HEK293 (cell line): Measurements from ENCODE around the gene TIAL1.

Experiments used
- CTCF ChIA-PET: fragments of 350-600 bp; formaldehyde crosslinking; extraction: SDS; loops from one replicate; lab custom pipeline; 2021; ENCODE audit warnings: antibody characterized with exemption; lab: Yijun Ruan, JAX
- POLR2A ChIA-PET: fragments of 300-600 bp; formaldehyde crosslinking; extraction: SDS; loops from one replicate; lab custom pipeline; 2020; ENCODE audit warnings: antibody characterized with exemption, inconsistent platforms; lab: Yijun Ruan, JAX
- H3K27ac ChIP-seq: fragments of 200-500 bp; sonication (Bioruptor generic); 2 replicates; pipeline ENCODE4 v1.5.1; 2014; ENCODE audit warnings: low read depth, low read length, control low read depth, inconsistent platforms; ENCODE audit errors: extremely low read depth
- H3K36me3 ChIP-seq, 2 experiments: fragments of 200-500 bp in 1 of 2; sonication (Bioruptor generic) in 1 of 2; 1 replicate in 1 of 2; 2 replicates in 1 of 2; pipeline ENCODE4 v1.5.1; 2014 to 2017; ENCODE audit warnings: inconsistent platforms in 2 of 2, low read length in 2 of 2; ENCODE audit not compliant: control insufficient read depth in 2 of 2, insufficient read depth in 1 of 2
- H3K4me1 ChIP-seq: fragments of 200-500 bp; sonication (Bioruptor generic); 2 replicates; pipeline ENCODE4 v1.5.1; 2014; ENCODE audit warnings: mild to moderate bottlenecking, low read length, inconsistent platforms; ENCODE audit not compliant: control insufficient read depth, insufficient read depth
- H3K4me3 ChIP-seq: 2 replicates; pipeline ENCODE4 v1.5.1; 2011; ENCODE audit warnings: low read depth, mild to moderate bottlenecking, control low read depth, low read length, moderate library complexity
- H3K9me3 ChIP-seq: fragments of 200-500 bp; sonication (Bioruptor generic); 2 replicates; pipeline ENCODE4 v1.5.1; 2014; ENCODE audit warnings: low read depth, low read length, inconsistent platforms; ENCODE audit not compliant: control insufficient read depth, insufficient read depth
- ATF2 ChIP-seq: fragments of 450-650 bp; formaldehyde crosslinking; IDR thresholded peaks from 2 replicates; pipeline ENCODE4 v1.5.1; 2016; ENCODE audit warnings: missing biosample characterization, missing genetic modification characterization, low read depth
- EGR2 ChIP-seq: fragments of 450-650 bp; formaldehyde crosslinking; IDR thresholded peaks from 2 replicates; pipeline ENCODE4 v1.5.1; 2016; ENCODE audit warnings: low read depth, missing biosample characterization, missing genetic modification characterization
- ELK4 ChIP-seq: IDR thresholded peaks from 2 replicates; pipeline ENCODE4 v1.6.1; 2011; ENCODE audit warnings: mild to moderate bottlenecking, low read depth, low read length, borderline replicate concordance
- FEZF1 ChIP-seq: fragments of 450-650 bp; formaldehyde crosslinking; IDR thresholded peaks from 2 replicates; pipeline ENCODE4 v1.5.1; 2016; ENCODE audit warnings: missing biosample characterization, missing genetic modification characterization
- KLF1 ChIP-seq: fragments of 450-650 bp; formaldehyde crosslinking; IDR thresholded peaks from 2 replicates; pipeline ENCODE4 v1.5.1; 2016; ENCODE audit warnings: missing biosample characterization, missing genetic modification characterization
- KLF10 ChIP-seq: fragments of 450-650 bp; IDR thresholded peaks from 2 replicates; pipeline ENCODE4 v1.5.1; 2018; ENCODE audit warnings: missing biosample characterization, mild to moderate bottlenecking, missing genetic modification characterization
- KLF16 ChIP-seq: fragments of 450-650 bp; formaldehyde crosslinking; IDR thresholded peaks from 2 replicates; pipeline ENCODE4 v1.5.1; 2017; ENCODE audit warnings: missing biosample characterization, missing genetic modification characterization
- TRIM28 ChIP-seq: IDR thresholded peaks from 2 replicates; pipeline ENCODE4 v1.6.1; 2011; ENCODE audit warnings: low read length, control low read depth, borderline replicate concordance
- WT1 ChIP-seq: fragments of 450-650 bp; formaldehyde crosslinking; IDR thresholded peaks from 2 replicates; pipeline ENCODE4 v1.5.1; 2016; ENCODE audit warnings: missing biosample characterization, missing genetic modification characterization
- ZBTB20 ChIP-seq: fragments of 450-650 bp; formaldehyde crosslinking; IDR thresholded peaks from 2 replicates; pipeline ENCODE4 v1.5.1; 2016; ENCODE audit warnings: missing biosample characterization, missing genetic modification characterization
- ZFP37 ChIP-seq: fragments of 450-650 bp; formaldehyde crosslinking; IDR thresholded peaks from 2 replicates; pipeline ENCODE4 v1.5.1; 2016; ENCODE audit warnings: missing biosample characterization, missing genetic modification characterization
- ZNF121 ChIP-seq: fragments of 450-650 bp; formaldehyde crosslinking; IDR thresholded peaks from 2 replicates; pipeline ENCODE4 v1.5.1; 2016; ENCODE audit warnings: missing biosample characterization, missing genetic modification characterization
- ZNF169 ChIP-seq: fragments of 450-650 bp; formaldehyde crosslinking; IDR thresholded peaks from 2 replicates; pipeline ENCODE4 v1.5.1; 2016; ENCODE audit warnings: missing biosample characterization, missing genetic modification characterization
- ZNF18 ChIP-seq: fragments of 450-650 bp; formaldehyde crosslinking; IDR thresholded peaks from 2 replicates; pipeline ENCODE4 v1.5.1; 2016; ENCODE audit warnings: missing biosample characterization, missing genetic modification characterization
- ZNF221 ChIP-seq: fragments of 450-650 bp; formaldehyde crosslinking; IDR thresholded peaks from 2 replicates; pipeline ENCODE4 v1.5.1; 2017; ENCODE audit warnings: missing biosample characterization, missing genetic modification characterization, borderline replicate concordance
- ZNF335 ChIP-seq: fragments of 450-650 bp; formaldehyde crosslinking; conservative IDR thresholded peaks from 2 replicates; pipeline ENCODE4 v1.5.1; 2016; ENCODE audit warnings: missing biosample characterization, missing genetic modification characterization
- ZNF366 ChIP-seq: fragments of 450-650 bp; formaldehyde crosslinking; conservative IDR thresholded peaks from 2 replicates; pipeline ENCODE4 v1.5.1; 2016; ENCODE audit warnings: missing biosample characterization, missing genetic modification characterization
- ZNF391 ChIP-seq: fragments of 450-650 bp; formaldehyde crosslinking; IDR thresholded peaks from 2 replicates; pipeline ENCODE4 v1.5.1; 2016; ENCODE audit warnings: low read depth, missing biosample characterization, missing genetic modification characterization, borderline replicate concordance
- ZNF394 ChIP-seq: fragments of 450-650 bp; formaldehyde crosslinking; IDR thresholded peaks from 2 replicates; pipeline ENCODE4 v1.5.1; 2016; ENCODE audit warnings: missing biosample characterization, missing genetic modification characterization, mild to moderate bottlenecking, moderate library complexity, borderline replicate concordance
- ZNF501 ChIP-seq: fragments of 450-650 bp; formaldehyde crosslinking; IDR thresholded peaks from 2 replicates; pipeline ENCODE4 v1.5.1; 2016; ENCODE audit warnings: missing biosample characterization, missing genetic modification characterization
- ZNF530 ChIP-seq: fragments of 450-650 bp; formaldehyde crosslinking; IDR thresholded peaks from 2 replicates; pipeline ENCODE4 v1.5.1; 2016; ENCODE audit warnings: low read depth, missing biosample characterization, missing genetic modification characterization
- ZNF548 ChIP-seq: fragments of 450-650 bp; formaldehyde crosslinking; IDR thresholded peaks from 2 replicates; pipeline ENCODE4 v1.5.1; 2016; ENCODE audit warnings: missing biosample characterization, missing genetic modification characterization
- ZNF707 ChIP-seq: fragments of 450-650 bp; formaldehyde crosslinking; IDR thresholded peaks from 2 replicates; pipeline ENCODE4 v1.5.1; 2016; ENCODE audit warnings: missing biosample characterization, missing genetic modification characterization
- ZNF747 ChIP-seq: fragments of 450-650 bp; formaldehyde crosslinking; IDR thresholded peaks from 2 replicates; pipeline ENCODE4 v1.5.1; 2016; ENCODE audit warnings: missing biosample characterization, missing genetic modification characterization
- ZNF837 ChIP-seq: fragments of 450-650 bp; formaldehyde crosslinking; IDR thresholded peaks from 2 replicates; pipeline ENCODE4 v1.5.1; 2016; ENCODE audit warnings: missing biosample characterization, missing genetic modification characterization
- ZSCAN16 ChIP-seq: fragments of 450-650 bp; formaldehyde crosslinking; IDR thresholded peaks from 2 replicates; pipeline ENCODE4 v1.5.1; 2016; ENCODE audit warnings: missing biosample characterization, missing genetic modification characterization
- TF ChIP-seq, protein P1 (sequence below): fragments of 450-650 bp; formaldehyde crosslinking; IDR thresholded peaks from 2 replicates; pipeline ENCODE4 v1.5.1; 2017; ENCODE audit warnings: missing biosample characterization, missing genetic modification characterization
- TF ChIP-seq, protein P2 (sequence below): fragments of 450-650 bp; formaldehyde crosslinking; IDR thresholded peaks from 2 replicates; pipeline ENCODE4 v1.5.1; 2016; ENCODE audit warnings: missing biosample characterization, missing genetic modification characterization

TIAL1 gene

DNA sequence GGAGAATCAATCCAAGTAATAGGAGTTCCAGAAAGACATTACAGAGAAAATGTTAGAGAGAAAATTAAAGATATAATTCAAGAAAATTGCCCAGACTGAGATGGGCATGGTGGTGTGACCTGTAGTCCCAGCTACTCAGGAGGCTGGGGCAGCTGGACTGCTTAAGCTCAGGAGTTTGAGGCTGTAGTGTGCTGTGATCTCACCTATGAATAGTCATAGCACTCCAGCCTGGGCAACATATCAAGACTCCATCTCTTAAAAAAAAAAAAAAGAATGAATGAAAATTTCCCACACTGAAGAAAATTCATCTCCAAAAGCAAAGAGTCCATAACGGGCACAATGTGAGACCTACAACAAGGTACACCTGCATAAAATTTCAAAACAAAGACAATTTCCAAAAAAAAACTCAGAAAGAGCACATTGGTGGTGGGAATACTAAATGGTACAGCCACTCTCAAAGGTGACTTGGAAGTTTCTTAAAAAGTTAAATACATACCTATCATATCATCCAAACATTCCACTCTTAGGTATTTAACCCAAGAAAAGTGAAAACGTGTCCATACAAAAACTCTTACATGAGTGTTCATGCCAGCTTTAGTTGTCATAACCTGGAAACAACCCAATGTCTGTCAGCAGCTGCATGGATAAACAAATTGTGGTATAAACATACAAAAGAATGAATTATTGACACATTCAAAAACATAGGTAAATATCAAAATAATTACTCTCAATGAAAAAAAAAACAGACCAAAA lies 47.3 kb downstream of the TIAL1 start (continued):
- TF ChIP-seq, protein P1, sequence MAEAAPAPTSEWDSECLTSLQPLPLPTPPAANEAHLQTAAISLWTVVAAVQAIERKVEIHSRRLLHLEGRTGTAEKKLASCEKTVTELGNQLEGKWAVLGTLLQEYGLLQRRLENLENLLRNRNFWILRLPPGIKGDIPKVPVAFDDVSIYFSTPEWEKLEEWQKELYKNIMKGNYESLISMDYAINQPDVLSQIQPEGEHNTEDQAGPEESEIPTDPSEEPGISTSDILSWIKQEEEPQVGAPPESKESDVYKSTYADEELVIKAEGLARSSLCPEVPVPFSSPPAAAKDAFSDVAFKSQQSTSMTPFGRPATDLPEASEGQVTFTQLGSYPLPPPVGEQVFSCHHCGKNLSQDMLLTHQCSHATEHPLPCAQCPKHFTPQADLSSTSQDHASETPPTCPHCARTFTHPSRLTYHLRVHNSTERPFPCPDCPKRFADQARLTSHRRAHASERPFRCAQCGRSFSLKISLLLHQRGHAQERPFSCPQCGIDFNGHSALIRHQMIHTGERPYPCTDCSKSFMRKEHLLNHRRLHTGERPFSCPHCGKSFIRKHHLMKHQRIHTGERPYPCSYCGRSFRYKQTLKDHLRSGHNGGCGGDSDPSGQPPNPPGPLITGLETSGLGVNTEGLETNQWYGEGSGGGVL = no peak

- Histone ChIP-seq H3K9me3 (no peaks in the 10 kb centered on the region), H3K36me3 (no peaks in the 10 kb centered on the region), H3K4me3 (no peak overlapping the region), H3K27ac (no peak overlapping the region), H3K4me1 (peaks cover 3% of the 10 kb centered on the region; the same call in 1 of the 2 replicates)
- ChIA-PET CTCF (no interaction called here), POLR2A (no interaction called here)
- peak; percentile 57; the same call in 1 of the 2 replicates for TF ChIP-seq EGR2 (tag by site-specific recombination)
- no peak for TF ChIP-seq ZNF394 (tag by site-specific recombination)
- TF ChIP-seq FEZF1 = peak; percentile 59
- TF ChIP-seq KLF10 (tag by site-specific recombination) = peak; percentile 47; the same call in 1 of the 2 replicates
- TF ChIP-seq ZNF221 (tag by site-specific recombination) = no peak
- TF ChIP-seq, protein P1 = no peak
- TF ChIP-seq ZNF366 (tag by site-specific recombination) = peak; percentile 58
- TF ChIP-seq ZFP37 = no peak
- TF ChIP-seq ZNF707 (tag by site-specific recombination) = no peak
- no peak for TF ChIP-seq ZNF18
- no peak for TF ChIP-seq ZNF530 (tag by site-specific recombination)
- TF ChIP-seq TRIM28 = no peak
- TF ChIP-seq ZNF121 = no peak
- TF ChIP-seq KLF16 (tag by site-specific recombination) = no peak
- no peak for TF ChIP-seq KLF1 (tag by site-specific recombination)
- no peak for TF ChIP-seq ZNF747 (tag by site-specific recombination)
- TF ChIP-seq ATF2 = no peak
- no peak for TF ChIP-seq ZNF548 (tag by site-specific recombination)
- no peak for TF ChIP-seq ZNF501 (tag by site-specific recombination)
- TF ChIP-seq ZNF391 (tag by site-specific recombination) = no peak
- TF ChIP-seq, protein P2, sequence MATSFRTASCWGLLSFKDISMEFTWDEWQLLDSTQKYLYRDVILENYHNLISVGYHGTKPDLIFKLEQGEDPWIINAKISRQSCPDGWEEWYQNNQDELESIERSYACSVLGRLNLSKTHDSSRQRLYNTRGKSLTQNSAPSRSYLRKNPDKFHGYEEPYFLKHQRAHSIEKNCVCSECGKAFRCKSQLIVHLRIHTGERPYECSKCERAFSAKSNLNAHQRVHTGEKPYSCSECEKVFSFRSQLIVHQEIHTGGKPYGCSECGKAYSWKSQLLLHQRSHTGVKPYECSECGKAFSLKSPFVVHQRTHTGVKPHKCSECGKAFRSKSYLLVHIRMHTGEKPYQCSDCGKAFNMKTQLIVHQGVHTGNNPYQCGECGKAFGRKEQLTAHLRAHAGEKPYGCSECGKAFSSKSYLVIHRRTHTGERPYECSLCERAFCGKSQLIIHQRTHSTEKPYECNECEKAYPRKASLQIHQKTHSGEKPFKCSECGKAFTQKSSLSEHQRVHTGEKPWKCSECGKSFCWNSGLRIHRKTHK (tag by site-specific recombination) = no peak
- no peak for TF ChIP-seq ZSCAN16 (tag by site-specific recombination)
- TF ChIP-seq ELK4 = no peak
- TF ChIP-seq ZNF837 (tag by site-specific recombination) = no peak
- no peak for TF ChIP-seq ZBTB20 (tag by site-specific recombination)
- TF ChIP-seq ZNF169 = no peak
- peak; percentile 77 for TF ChIP-seq WT1 (tag by site-specific recombination)
- no peak for TF ChIP-seq ZNF335 (tag by site-specific recombination)
Measured at GRCh38 chr10:119546009-119546408, 50.8 kb downstream of the TIAL1 start.
